COLO829 (cell line): ENCODE results near the gene UVRAG.
"Not testable (repeated sequence)": the region's sequence is repeated elsewhere in the genome, so short reads cannot be mapped to it uniquely, and the experiment has no call there.

Experiments used
- DNase-seq: peaks from one replicate; pipeline ENCODE4 v3.0.0; 2012; ENCODE audit warnings: low spot score

The UVRAG gene

GRCh38 chr11:76026862-76027261, 211.9 kb downstream of the UVRAG start:
- no peak for DNase-seq

- DNase-seq, result no peak
These were observed 215.3 kb downstream of the UVRAG start for GRCh38 chr11:76030286-76030685.

DNA sequence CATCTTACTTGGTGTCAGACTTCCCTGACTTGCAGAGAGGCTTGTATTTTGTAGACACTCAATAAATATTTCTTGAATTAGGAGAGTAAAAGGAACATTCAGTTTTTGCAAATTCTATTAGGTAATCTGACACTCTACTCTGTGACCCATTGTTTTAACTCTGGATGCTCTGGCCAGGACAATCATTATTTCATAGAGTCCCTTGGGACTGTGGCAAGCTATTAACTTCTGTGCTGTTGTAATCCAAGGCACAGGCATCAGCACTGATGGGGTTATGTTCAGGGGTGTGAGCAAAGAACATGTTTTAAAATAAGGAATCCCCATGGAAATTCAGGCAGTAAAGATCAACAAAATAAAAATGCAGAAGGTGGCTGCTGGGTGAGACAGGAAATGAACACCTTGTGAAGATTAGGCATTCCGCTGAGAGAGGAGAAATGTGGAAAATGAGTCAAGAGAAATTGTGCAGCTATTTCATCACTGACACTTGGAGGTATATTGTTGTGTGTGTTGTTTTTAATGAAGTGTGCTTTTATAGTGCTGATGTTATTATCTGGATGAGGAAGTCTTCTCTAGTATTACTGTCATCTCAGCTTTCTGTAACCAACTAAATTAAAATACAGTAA, 216.1 kb downstream of the UVRAG start:
- no peak for DNase-seq

- no peak for DNase-seq
These were observed 218.7 kb downstream of the UVRAG start for GRCh38 chr11:76033699-76034098.

DNA sequence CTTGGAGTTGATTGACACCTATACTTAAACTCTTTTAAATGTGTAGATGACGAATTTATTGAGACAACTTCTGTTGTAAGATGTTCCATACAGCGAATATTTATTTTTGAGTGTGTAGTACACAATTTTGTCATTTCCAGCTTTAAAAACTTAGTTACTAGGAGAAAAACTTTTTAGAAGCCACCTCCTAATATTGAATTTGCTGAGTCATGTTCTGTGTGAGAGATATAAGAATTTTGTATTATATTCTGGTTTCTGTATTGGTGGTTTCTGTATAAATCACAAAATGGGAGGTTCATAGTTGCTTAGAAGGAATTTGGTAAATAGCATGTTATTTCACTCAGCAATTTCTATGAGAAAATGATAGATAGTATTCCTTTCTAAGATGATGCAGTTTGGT, 220.0 kb downstream of the UVRAG start:
- DNase-seq, result no peak

- no peak for DNase-seq
These were observed 223.6 kb downstream of the UVRAG start for GRCh38 chr11:76038608-76039007.

- no peak for DNase-seq
These were observed 226.2 kb downstream of the UVRAG start for GRCh38 chr11:76041208-76041607.

GRCh38 chr11:76044750-76045320, 229.8 kb downstream of the UVRAG start:
- no peak for DNase-seq

DNA sequence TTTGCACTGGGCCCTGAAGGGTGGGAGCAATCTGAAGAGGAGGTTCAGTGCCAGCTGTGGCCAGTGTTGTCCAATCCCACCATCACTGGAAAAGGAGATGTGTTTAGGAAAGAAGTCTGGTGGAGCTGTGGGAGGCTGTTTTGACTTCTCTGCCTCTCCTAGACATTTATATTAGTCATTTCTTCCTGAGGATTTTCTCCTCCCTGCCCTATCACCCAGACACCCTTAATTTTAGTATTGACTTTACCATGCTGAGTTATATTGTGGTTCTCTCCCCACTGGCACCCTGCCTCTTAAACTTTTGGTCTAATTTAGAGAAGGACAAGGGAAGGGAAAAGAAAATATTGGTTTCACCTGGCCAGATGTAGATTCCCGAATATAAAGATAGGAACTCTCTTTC, 232.2 kb downstream of the UVRAG start:
- DNase-seq, result no peak

- no peak for DNase-seq
These were observed 232.8 kb downstream of the UVRAG start for GRCh38 chr11:76047766-76048165.

- DNase-seq, result no peak
These were observed 233.8 kb downstream of the UVRAG start for GRCh38 chr11:76048763-76049162.

DNA sequence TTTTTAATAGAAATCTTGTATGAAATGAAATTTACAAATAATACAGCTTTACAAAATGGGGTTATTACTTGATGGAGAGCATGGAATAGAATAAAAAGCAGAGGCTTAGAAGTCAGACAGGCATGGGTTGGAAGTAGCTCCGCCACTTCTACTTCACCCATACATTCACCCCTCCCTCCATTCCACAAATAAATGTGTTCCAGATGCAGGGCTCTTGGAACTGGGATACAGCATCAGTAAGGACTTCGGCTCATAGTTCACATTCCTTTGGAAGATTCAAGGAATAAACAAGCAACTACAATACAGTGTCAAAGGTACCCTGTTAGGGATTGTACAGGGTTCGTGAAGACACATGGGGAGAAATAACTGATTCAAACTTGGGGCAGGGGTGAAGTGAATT, 234.5 kb downstream of the UVRAG start:
- DNase-seq, result no peak

DNA sequence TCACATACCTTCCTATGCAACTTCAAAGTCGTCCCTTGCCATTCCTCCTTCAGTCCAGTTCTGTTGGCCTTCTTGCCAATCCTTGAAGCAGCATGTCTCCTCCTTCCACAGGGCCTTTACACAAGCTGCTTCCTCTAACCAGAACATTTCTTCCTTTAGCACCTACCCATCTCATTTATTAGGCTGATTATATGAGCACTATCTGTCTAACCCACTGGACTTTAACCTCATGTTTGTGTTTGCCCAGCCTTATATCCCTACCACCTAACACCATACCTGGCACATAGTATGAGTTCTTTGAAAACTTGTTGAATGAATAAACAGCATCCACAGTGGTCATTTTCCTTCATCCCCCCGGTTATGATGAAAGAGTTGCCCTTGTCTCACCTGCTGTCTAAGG, 236.9 kb downstream of the UVRAG start:
- DNase-seq, result no peak

DNA sequence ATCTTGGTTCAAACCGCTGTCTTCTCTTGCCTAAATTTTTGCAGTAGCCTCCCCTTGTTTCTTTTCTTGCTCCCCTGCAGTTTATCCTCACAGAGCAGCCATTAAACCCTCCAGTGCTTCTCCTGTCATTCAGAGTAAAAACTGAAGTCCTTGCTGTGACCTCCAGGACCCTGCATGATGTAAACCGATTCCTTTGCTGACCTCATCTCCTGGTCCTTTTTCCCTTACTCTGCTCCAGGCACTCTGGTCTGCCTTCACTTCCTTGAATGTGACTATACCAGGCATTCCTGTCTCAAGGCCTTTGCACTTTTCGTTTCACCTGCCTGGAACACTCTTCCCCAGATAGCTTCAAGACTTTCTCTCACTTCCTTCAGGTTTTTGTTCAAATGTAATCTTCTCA, 239.3 kb downstream of the UVRAG start:
- no peak for DNase-seq

GRCh38 chr11:76056876-76057275, 241.9 kb downstream of the UVRAG start:
- DNase-seq, result no peak

DNA sequence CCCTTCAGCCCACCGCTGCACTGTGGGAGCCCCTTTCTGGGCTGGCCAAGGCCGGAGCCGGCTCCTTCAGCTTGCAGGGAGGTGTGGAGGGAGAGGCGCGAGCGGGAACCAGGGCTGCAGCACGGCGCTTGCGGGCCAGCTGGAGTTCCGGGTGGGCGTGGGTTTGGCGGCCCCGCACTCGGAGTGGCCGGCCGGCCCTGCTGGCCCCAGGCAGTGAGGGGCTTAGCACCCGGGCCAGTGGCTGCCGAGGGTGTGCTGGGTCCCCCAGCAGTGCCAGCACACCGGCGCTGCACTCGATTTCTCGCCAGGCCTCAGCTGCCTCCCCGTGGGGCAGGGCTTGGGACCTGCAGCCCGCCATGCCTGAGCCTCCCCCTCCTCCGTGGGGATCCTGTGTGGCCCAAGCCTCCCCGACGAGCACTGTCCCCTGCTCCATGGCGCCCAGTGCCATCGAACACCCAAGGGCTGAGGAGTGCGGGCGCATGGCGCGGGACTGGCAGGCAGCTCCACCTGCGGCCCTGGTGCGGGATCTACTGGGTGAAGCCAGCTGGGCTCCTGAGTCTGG, 245.5 kb downstream of the UVRAG start:
- DNase-seq, result not testable (repeated sequence)

DNA sequence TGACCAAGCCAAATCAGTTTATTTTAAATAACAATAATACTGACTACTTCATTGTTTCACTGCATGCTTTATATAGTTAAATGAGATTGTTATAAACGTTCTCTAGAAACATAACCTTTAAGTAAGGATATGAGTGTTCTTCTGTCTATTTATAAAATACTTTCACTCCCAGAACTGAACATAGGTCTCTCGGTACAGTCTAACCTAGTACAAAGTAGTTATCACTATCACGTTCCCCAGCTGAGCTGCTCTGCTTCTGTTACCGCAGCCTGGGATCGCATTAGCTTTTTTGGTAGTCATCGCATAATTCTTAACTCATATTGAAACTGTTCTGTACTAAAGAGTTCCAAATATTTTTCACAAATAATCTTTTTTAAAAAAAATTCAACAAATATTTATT, 247.7 kb downstream of the UVRAG start:
- DNase-seq, result no peak

DNA sequence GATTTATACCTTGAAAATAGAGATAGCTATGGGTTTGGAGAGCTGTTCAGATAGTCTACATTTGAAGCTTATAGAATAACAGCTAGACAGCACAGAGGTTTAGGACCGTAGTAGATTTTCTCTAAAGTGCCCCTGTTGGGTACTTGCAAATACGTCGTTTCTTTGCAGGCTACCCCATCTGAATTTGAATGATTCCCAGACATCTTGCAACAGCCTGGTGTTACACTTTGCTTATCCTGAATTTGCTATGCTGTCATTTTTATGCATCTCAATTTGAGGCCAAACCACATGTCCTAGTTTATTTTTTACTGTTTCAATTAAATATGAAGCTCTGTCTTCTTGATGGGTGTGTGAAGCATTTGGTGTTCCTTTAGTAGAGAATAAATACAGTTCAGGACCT, 249.2 kb downstream of the UVRAG start:
- DNase-seq, result no peak

- peak; percentile 9 for DNase-seq
These were observed 252.1 kb downstream of the UVRAG start for GRCh38 chr11:76067099-76067498.

DNA sequence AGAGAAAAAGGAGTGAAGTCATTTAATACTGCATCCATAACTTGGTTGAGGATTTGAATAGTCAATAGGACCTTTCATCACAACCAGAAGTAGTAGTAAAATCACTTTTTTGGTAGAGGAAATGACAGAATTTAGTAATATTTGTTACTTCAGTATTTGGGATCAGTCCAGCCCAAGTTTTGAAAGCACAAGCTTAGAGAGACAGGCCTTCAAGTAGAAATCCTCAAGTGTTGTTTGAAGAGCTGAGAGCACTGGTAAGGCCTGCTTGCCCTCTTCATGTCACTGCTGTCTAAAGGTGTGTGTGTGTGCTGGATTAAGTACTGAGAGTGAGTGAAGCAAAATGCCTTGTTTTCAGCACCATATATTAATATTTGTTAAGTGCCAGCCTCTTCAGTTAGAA, 254.0 kb downstream of the UVRAG start:
- DNase-seq, result no peak

DNA sequence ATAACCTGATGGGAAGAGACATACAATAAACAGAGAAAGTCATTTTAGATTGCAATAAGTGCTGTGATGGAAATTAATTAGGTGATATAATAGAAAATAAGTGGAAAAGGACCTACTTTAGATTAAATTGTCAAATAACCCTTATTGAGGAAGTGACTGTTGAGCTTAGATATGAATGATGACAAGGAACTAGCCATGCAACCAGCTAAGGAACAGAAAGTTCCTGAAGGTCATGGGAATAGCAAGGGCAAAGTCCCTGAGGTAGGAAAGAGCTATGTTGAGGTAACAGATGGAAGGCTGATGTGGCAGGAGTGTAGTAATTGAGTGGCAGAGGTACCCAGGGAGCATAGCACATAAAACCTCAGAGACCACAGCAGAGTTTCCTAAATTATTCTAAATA, 256.1 kb downstream of the UVRAG start:
- DNase-seq, result no peak

GRCh38 chr11:76073724-76074123, 258.7 kb downstream of the UVRAG start:
- DNase-seq, result no peak

DNA sequence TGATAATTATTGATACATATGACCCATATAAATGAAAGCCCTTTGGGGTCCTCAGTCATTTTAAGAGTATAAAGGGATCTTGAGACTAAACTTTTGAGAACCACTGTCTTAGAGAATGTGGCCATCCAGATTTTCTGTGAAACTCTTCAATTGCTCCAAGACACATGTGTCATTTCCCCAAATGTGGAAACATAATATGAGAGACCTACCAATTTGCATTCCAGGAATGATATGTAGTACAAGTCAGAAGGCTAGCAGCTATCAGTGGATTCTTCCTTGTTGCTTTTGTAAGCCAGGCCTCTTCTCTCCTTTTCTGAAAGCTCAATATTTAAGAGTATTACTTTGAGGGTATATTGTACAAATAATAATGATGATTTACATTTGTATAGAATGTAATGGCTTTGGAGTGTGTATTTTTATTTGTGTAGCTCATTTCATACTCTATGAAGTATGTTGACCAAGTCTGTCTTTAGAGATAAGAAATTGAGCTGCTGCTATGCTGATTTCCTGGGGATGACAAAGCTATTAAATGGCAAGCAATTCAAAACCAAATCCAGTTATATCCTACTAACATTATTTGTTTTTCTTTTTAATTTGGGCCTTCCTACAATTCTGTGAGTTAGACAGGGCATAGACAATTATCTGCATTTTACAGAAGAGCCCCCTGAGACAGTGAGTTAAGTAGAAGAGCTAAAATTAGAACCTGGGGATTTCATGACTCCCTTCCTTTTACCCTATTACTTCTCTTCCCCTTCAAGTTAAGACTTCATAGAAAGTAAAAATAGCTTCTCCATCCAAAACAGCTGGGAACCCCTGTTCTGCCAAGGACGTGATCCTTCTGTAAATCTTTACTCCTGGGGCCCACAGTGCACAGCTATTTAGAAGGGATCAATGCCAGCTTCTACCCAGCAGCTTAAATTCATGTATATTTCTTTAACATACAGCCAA, 259.4 kb downstream of the UVRAG start:
- DNase-seq, result no peak
